ENCODE measurements around the gene ACCSL. TPM values are rescaled to one million over a fixed set of nuclear protein-coding genes. Genes with fewer than 3 reads are reported as not detected.
A peak's percentile ranks its signal among the peaks of the same experiment; 100 is the strongest.

Gene ACCSL
- total RNA-seq, 6 experiments from 2014 or later = not detected

DNA sequence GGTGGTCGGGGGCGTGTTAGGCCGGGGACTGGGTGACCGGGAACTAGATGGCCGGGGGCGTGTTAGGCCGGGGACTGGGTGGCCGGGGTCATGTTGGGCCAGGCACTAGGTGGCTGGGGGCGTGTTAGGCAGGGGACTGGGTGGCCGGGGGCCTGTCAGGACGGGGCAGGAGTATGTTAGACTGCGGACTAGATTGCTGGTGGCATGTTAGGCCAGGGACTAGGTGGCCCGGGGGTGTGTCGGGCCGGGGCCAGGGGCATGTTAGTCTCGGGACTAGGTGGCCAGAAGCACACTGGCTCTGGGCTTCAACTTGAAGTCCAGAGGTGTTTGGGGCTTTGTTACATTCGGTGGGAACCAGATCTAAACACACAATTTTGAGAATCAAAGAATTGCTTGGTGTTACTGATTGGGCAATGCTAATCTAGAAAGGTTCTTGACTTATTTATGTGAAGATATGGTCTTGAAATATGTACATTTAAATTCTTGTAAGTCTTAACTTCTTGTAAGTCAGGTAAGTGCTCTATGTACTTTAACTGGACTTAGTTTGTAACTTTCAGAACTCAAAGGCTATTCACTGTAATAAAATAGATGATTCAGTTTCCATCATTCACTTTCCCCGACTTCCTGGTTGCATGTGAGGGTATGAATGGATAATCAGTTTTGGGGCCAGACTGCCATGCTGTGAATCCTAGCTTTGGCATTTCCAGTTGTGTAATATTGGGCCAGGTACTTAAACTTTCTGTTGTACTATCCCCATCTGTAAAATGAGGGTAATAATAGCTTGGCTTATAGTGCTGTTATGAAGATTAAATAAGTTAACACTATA lies 48.8 kb downstream of the ACCSL start:
- peaks cover 34% of the 10 kb centered on the region for H3K4me1 Mint-ChIP-seq (ENCODE audit: low read depth)
- peak overlapping the region; percentile 92 for H3K4me3 Mint-ChIP-seq
- TF ChIP-seq, protein P1, sequence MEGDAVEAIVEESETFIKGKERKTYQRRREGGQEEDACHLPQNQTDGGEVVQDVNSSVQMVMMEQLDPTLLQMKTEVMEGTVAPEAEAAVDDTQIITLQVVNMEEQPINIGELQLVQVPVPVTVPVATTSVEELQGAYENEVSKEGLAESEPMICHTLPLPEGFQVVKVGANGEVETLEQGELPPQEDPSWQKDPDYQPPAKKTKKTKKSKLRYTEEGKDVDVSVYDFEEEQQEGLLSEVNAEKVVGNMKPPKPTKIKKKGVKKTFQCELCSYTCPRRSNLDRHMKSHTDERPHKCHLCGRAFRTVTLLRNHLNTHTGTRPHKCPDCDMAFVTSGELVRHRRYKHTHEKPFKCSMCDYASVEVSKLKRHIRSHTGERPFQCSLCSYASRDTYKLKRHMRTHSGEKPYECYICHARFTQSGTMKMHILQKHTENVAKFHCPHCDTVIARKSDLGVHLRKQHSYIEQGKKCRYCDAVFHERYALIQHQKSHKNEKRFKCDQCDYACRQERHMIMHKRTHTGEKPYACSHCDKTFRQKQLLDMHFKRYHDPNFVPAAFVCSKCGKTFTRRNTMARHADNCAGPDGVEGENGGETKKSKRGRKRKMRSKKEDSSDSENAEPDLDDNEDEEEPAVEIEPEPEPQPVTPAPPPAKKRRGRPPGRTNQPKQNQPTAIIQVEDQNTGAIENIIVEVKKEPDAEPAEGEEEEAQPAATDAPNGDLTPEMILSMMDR (IDR thresholded peaks at IDR 0.05) = no peak
- H3K9me3 Mint-ChIP-seq = no peaks in the 10 kb centered on the region
- no peaks in the 10 kb centered on the region for H3K36me3 Mint-ChIP-seq (ENCODE audit: low read depth)
- H3K27me3 Mint-ChIP-seq (ENCODE audit: insufficient read depth) = peaks cover 8% of the 10 kb centered on the region
- peak overlapping the region; percentile 55 for H3K27ac Mint-ChIP-seq
- DNase-seq = peak; percentile 35

DNA sequence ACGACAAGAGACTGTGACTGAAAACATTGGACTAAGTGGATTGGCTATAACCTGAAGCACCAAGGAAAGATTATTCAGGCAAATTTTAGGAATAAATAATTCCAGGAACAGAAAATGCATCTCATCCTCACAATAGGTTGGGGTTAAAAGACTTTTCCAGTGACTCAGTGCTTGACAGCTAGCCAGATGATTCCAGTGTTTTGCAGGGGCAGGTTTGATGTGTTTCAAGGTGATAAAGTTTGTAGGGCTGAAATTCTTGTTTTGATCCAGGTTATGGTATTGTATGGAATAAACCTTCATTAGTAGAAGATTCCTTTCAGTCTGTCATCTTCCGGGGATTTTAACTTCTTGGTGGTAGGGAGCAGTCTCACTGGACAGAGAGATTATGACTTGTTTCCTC lies 50.0 kb downstream of the ACCSL start:
- TF ChIP-seq, protein P1 (IDR thresholded peaks at IDR 0.05) = no peak
- no peaks in the 10 kb centered on the region for H3K36me3 Mint-ChIP-seq (ENCODE audit: low read depth)
- H3K27ac Mint-ChIP-seq = no peak overlapping the region
- peaks cover 34% of the 10 kb centered on the region for H3K4me1 Mint-ChIP-seq (ENCODE audit: low read depth)
- no peaks in the 10 kb centered on the region for H3K9me3 Mint-ChIP-seq
- no peak for DNase-seq
- peaks cover 2% of the 10 kb centered on the region for H3K27me3 Mint-ChIP-seq (ENCODE audit: insufficient read depth)
- H3K4me3 Mint-ChIP-seq = no peak overlapping the region

DNA sequence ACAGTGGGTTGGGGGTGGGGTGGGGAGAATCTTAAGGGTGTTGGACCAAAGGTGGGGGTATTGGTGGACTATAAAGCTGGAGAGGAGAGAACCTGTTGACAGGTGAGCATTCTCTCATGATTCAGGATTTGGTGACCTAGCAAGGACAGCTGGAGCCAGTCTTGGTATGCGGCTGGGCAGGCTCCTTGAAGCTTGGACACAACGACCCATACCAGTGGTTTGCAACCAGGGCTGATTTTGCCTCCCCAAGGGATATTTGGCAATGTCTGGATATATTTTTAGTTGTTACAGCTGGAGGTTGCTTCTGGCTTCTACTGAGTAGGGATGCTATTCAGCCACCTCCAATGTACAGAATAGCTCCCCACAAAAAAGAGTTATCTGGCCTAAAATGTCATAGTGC lies 53.3 kb downstream of the ACCSL start:
- Mint-ChIP-seq H3K27me3 (ENCODE audit: insufficient read depth) (no peaks in the 10 kb centered on the region; the same call in 1 of the 2 replicates), H3K9me3 (no peaks in the 10 kb centered on the region), H3K27ac (no peak overlapping the region), H3K4me1 (ENCODE audit: low read depth) (peaks cover 27% of the 10 kb centered on the region), H3K4me3 (no peak overlapping the region), H3K36me3 (ENCODE audit: low read depth) (no peaks in the 10 kb centered on the region)
- DNase-seq = no peak
- TF ChIP-seq, protein P1 (IDR thresholded peaks at IDR 0.05) = no peak

DNA sequence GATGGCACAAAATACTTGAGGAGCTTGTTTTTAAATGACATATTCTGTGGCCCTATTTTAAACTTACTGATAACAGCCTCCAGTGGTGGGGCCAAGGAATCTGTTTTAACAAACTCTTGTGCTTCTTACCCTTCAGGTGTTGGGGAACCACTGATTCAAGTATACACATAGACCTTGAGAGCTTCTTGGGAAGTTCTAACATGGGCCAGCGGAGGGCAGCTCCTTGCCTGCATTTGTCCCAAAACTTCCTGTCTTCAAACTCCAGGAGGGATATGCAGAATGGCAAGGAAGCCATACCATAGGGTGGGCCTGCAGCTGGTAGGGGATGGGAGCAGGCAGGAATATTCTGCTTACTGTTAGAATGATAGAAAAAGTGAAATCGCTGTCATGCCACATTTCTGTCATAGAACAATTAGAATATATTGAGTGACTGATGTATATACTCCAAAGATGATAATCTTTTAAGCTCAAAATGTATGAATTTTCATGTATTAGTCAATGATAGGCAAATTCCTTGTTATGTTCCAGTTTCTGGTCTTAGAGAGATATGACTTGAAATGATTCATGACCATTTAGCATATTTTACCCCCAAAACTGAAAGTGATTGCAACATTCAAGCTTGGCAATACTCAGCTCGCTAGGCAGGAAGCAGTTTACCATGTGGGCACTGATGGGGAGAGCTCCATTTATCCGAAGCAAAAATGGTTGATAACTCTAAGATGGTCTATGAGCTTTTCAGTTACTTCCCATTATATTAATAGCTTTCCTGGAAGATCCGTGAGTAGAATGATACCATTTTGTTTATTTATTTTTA lies 56.9 kb downstream of the ACCSL start:
- Mint-ChIP-seq H3K27ac (no peak overlapping the region), H3K4me3 (no peak overlapping the region), H3K9me3 (no peaks in the 10 kb centered on the region), H3K36me3 (ENCODE audit: low read depth) (no peaks in the 10 kb centered on the region; the same call in 1 of the 2 replicates), H3K27me3 (ENCODE audit: insufficient read depth) (no peaks in the 10 kb centered on the region; the same call in 1 of the 2 replicates), H3K4me1 (ENCODE audit: low read depth) (peaks cover 7% of the 10 kb centered on the region)
- TF ChIP-seq, protein P1 (IDR thresholded peaks at IDR 0.05) = peak; percentile 43
- no peak for DNase-seq

DNA sequence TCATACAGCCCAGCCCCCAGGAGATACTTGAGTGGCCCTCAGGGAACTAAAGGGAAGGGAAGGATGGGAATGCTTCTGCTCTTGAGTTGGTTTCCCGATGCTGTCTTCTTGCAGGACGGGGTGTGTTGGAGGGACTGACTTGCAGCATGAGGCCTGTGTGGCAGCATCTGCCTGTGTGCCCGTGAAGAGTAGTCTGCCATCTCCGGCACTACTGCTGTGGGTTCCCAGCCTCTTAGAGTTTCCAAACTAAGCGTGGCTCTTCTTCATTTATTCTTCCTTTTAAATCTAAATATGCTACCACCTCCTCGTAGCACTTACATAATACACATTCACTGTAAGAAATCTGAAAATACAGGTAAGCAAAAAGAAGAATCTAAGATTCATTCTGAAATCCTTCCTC lies 60.5 kb downstream of the ACCSL start:
- TF ChIP-seq, protein P1 (IDR thresholded peaks at IDR 0.05) = no peak
- no peak for DNase-seq
- Mint-ChIP-seq H3K4me1 (ENCODE audit: low read depth) (peaks cover 32% of the 10 kb centered on the region), H3K27me3 (ENCODE audit: insufficient read depth) (no peaks in the 10 kb centered on the region), H3K27ac (no peak overlapping the region), H3K9me3 (no peaks in the 10 kb centered on the region), H3K4me3 (no peak overlapping the region), H3K36me3 (ENCODE audit: low read depth) (peaks cover 5% of the 10 kb centered on the region)

Other genes starting within 250 kb of the ACCSL start
- 10 to 100 TPM; 24.0 to 35.9 (median 31.5) TPM for gene ALKBH3, start 167.2 kb upstream of the ACCSL start, total RNA-seq (2021; fragmentation: NEBNext Ultra II Directional; extraction: Animal tissue kit (Norgen Biotek cat#: 25700))
- under 1 TPM; 0.23 to 0.37 (median 0.33) TPM for gene C11orf96, start 105.3 kb upstream of the ACCSL start, total RNA-seq (2021; fragmentation: NEBNext Ultra II Directional; extraction: Animal tissue kit (Norgen Biotek cat#: 25700))
- gene ACCS, start 18.3 kb downstream of the ACCSL start, total RNA-seq (2021; fragmentation: NEBNext Ultra II Directional; extraction: Animal tissue kit (Norgen Biotek cat#: 25700)) = 1 to 10 TPM; 3.9 to 5.4 (median 4.8) TPM
- gene EXT2, start 47.7 kb downstream of the ACCSL start, total RNA-seq (2021; fragmentation: NEBNext Ultra II Directional; extraction: Animal tissue kit (Norgen Biotek cat#: 25700)) = 100 to 1,000 TPM; 105 to 130 (median 118) TPM

All from HFFc6 (cell line).